ENCODE measurements around the gene CDH16.
"Not testable (repeated sequence)": the region's sequence is repeated elsewhere in the genome, so short reads cannot be mapped to it uniquely, and the experiment has no call there.

CDH16 gene, protein sequence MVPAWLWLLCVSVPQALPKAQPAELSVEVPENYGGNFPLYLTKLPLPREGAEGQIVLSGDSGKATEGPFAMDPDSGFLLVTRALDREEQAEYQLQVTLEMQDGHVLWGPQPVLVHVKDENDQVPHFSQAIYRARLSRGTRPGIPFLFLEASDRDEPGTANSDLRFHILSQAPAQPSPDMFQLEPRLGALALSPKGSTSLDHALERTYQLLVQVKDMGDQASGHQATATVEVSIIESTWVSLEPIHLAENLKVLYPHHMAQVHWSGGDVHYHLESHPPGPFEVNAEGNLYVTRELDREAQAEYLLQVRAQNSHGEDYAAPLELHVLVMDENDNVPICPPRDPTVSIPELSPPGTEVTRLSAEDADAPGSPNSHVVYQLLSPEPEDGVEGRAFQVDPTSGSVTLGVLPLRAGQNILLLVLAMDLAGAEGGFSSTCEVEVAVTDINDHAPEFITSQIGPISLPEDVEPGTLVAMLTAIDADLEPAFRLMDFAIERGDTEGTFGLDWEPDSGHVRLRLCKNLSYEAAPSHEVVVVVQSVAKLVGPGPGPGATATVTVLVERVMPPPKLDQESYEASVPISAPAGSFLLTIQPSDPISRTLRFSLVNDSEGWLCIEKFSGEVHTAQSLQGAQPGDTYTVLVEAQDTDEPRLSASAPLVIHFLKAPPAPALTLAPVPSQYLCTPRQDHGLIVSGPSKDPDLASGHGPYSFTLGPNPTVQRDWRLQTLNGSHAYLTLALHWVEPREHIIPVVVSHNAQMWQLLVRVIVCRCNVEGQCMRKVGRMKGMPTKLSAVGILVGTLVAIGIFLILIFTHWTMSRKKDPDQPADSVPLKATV

DNA sequence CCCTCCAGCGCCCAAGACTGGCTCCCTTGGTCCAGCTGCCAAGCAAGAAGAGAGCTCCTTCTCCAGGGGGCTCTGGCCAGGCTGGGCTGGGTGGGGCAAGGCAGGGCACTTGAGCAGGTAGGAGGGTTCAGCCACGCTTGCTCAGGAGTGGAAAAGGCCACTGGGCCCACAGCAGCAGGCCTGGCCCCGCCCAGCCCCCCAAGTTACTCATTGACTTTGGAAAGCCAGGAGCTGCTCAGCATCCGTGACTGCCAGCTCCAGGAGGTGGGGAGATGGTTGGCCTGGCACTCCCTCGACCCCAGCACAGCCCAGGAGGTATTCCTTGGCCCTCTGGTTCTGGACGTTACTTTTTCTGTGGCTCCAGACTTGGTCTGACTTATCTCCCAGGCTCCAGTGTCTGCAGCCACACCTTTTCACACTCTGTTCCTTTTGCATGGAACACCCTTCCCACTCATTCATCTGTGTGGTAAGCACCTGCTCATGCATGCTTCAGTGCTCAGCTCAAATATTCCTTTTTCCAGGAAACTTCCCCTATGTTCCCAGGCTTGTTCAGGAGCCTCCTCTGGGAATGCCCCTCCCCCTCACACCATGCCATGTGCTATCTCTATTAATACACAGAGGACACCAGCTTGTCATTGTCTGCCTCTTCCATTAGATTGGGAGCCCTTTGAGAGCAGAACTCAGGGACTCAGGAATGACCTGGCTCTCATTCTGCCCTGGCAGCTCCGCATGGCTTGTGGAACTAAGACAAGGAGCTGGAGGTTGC is at the start of gene CDH16:
Gene CDH16, minus strand, starts transcription at position 83 of the 766 bp plus-strand sequence. CDS start 820 bp downstream, outside the sequence.
- DNase-seq, result no peak

DNA sequence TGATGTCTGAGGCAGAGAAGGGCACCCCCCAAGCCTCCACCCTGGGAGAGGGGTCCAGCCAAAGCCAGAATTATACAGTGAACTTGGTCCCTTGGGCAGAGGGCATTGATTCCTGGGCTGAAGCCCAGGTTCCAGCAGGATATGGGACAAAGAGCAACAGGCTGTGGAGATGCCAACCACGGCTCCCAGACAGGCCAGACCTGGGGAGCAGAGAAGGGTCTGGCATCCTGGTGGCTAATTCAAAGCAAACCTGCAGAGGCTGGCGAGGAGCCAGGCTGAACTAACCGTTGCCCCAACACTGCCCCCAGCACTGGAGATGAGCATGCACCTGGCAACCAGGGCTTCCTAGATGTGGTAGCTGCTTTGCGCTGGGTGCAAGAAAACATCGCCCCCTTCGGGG is 45.4 kb upstream of the CDH16 start:
- DNase-seq, result no peak

DNA sequence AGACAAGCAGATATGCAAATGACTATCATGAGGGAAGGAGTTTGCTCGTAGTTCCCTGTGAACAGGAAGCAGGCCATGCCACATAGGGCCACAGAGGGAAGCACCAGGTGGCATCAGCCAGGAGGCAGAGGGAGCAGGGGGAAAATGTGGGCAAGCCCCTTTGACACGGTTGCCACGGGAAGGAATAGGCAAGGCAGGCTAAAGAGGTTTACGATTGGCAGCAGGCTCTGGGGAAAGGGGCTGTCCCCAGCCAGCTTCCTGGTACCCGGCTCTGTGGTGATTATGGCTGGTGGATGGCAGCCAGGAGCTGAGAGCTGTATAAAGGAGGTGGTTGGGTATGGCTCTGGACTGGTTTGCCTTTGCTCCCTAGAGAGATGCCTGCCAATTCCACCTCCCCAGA is 43.2 kb upstream of the CDH16 start:
- no peak for DNase-seq

DNA sequence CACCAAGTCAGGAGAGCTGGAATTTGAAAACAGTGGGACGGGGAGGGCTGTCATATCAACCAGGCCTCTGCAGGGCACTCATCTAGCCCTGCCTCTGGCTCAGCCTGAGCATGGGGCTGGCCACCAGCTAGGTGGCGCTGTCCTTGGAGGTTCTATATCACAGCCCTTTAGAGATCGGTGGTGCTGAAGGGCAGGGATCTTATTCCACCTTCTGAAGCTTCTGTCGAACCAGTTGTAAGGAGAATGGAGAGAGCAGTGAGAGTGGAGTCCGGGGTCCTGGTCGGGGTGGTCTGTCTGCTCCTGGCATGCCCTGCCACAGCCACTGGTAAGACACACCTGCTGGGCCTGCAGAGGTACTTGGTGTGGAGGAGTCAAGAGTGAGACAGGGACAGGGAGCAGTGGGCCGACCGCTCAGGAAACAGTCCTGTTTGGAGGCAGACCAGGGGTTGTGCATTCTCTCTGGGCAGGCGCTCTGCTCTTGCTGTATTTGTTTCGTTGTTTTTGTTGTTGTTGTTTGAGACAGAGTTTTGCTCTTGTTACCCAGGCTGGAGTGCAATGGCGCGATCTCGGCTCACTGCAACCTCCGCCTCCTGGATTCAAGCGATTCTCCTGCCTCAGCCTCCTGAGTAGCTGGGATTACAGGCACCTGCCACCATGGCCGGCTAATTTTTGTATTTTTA is 42.5 kb upstream of the CDH16 start, which contains the start of gene CES3:
Gene CES3, plus strand, starts transcription at position 202 of the 680 bp plus-strand sequence. Its CDS starts 42 bp downstream, at position 244.
- peak in 5 of 14 donors; percentile 4 to 38 (median 13) for DNase-seq

DNA sequence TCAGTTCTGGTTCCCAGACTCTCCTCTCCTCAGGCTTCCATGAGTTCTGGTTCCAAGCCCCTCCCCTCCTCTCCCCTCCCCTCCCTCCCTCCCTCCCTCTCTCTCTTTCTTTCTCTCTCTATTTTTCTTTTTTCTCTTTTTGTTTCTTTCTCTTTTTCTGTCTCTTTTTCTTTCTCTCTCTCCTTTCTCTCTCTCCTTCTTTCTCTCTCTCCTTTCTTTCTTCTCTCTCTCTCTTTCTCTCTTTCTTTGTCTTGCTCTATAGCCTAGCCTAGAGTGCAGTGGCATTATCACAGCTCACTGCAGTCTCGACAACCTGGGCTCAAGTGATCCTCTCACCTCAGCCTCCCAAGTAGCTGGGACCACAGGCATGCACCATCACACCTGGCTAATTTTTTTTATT is 41.6 kb upstream of the CDH16 start:
- DNase-seq, result no peak

DNA sequence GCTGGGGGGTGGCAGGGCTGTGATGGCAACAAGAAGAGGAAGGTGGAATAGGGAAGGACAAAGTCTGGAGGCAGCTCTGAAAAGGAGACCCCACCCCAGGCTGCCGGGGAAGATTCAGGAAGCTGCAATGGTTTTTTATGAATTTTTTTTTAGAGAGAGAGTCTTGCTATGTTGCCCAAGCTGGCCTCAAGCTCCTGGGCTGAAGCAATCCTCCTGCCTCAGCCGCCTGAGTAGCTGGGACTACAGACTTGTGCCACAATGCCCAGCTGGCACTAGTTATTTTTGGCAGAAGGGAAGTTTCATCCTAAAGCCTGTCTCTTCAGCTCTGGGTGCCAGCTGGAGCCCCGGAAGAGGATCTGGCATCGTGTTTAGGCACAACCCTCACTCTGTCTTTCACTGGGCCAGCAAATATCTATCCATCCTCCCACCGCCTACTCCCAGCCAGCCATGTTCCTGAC is 41.0 kb upstream of the CDH16 start:
- peak in 1 of 14 donors; percentile 88 for DNase-seq

DNA sequence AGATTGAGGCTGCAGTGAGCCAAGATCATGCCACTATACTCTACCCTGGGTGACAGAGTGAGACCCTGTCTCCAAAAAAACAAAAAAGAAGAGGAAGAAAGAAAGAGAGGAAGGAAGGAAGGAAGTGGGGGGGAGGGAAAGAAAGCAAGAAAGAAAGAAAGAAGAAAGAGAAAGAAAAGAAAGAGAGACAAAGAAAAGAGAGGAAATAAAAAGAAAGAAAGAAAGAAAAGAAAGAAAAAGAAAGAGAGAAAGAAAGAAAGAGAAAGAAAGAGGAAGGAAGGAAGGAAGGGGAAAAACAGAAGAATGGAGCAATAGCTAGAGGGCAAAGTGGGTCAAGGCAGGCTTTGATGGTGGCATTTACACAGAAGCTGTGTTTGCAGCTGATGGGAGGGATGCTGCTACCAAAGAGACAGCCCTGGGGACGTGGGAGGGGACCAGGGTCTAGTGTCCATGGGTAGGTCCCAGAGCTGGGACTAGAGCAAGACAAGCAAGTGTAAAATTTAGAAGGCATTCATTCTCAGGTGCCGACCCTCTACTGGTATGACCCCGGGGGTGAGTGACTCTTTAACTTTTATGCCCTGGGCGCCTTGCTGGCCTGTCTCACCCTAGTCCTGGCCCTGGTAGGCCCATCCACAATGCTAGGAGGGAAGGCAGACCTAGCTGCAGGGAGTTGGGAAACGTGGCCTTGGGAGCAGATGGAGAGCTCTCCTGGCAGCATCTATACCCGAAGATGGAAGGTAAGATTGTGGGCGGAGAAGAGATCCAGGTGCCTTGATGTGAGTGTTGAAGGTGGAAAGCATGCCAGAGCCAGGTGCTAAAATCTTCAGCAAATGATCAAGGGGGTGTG is 40.4 kb upstream of the CDH16 start:
- DNase-seq, result no peak

DNA sequence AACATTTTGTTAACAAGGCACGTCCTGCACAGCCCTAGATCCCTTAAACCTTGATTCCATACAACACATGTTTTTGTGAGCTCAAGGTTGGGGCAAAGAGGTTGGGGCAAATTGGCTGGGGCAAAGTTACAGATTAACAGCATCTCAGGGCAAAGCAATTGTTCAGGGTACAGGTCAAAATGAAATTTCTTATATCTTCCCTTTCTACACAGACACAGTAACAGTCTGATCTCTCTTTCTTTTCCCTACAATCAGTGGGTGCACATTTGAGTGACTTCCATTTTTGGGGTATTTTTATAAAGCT is 37.4 kb upstream of the CDH16 start:
- DNase-seq, result not testable (repeated sequence)

DNA sequence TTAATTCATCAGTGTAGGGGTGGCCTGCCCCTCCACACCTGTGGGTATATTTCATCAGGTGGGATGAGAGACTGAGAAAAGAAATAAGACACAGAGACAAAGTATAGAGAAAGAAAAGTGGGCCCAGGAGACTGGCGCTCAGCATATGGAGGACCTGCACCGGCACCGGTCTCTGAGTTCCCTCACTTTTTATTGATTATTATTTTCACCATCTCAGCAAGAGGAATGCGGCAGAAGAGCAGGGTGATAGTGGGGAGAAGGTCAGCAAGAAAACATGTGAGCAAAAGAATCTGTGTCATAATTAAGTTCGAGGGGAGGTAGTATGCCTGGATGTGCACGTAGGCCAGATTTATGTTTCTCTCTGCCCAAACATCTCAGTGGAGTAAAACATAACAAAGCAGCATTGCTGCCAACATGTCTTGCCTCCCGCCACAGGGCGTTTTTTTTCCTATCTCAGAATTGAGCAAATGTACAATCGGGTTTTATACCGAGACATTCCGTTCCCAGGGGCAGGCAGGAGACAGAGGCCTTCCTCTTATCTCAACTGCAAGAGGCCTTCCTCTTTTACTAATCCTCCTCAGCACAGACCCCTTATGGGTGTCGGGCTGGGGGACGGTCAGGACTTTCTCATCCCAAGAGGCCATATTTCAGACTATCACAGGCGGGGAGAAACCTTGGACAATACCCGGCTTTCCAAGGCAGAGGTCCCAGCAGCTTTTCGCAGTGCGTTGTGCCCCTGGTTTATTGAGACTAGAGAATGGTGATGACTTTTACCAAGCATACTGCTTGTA is 36.9 kb upstream of the CDH16 start:
- DNase-seq, result not testable (repeated sequence)

DNA sequence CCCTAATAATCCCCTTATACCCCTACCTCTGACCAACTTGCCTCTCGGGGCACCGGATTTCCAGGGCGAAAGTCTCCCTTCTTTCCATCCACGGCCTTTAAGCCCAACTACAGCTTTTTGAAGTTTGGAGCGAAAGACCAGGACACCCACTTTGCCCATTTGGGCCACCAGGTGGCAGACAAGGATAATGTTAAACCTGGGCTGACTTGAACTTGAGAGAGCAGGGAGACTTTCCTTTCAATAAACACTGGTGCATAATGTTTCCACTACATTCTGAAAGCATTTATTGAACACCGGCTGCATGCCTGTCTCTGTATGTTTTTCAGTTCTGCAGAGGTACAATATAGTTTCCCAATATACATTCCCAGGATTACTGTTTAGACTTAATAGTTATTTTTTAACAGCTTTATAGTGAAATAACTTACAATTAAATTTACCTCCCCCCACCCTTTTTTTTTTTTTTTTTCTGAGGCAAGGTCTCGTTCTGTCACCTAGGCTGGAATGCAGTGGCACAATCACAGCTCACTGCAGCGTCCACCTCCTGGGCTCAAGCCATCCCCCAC is 35.5 kb upstream of the CDH16 start:
- DNase-seq, result peak in 11 of 14 donors; percentile 11 to 61 (median 36)

DNA sequence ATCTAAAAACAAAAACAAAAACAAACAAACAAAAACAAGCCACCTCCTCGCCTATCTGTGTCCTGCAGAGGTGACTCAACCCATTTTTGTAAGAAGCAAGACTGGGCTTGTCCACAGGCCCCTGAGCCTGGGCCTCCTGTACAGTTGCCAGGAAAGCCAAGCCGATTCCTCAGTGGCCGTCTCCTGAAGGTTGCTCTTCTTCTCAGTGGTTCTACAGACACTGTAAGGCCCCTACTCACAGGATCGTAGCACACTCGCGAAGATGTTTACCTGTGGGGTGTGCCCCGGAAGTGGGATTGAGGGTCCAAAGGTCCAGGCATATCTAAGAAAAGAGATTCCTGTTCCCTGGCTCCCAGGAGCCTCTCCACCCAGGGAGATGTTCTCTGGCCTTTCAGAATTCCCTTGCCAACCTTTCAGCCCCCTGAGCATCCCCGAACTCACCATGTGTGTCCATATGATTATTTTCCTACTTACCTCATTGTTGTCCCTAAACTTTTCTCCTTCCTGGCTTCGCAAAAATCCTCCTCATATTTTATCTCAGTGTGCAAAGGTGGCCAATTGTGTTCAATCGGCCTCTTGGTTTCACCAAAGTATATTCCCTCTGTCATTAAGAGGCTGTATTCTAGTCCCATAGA is 34.9 kb upstream of the CDH16 start:
- no peak for DNase-seq

DNA sequence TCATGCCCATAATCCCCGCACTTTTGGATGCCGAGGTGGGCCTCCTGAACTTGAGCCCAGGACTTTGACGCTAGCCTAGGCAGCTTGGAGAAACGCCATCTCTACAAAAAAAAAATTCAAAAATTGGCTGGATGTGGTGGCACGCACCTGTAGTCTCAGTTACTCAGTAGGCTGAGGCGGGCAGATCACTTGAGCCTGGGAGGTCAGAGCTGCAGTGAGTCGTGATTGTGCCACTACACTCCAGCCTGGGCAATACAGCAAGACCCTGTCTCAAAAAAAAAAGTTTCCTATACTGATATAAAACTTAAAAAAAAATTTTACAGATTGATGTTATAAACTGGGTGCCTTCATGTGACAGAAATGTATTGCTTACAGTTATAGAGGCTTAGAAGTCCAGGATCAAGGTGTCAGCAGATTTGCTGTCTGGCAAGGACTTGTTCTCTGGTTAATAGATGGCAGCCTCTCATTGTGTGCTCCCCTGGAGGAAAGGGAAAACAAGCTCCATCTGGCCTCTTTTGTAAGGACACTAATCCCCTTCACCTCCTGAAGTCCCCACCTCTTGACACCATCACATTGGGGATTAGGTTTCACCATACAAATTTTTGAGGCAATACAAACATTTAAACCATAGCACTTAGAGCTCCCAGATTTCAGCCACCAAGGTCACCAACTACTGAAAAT is 33.9 kb upstream of the CDH16 start:
- DNase-seq, result no peak

DNA sequence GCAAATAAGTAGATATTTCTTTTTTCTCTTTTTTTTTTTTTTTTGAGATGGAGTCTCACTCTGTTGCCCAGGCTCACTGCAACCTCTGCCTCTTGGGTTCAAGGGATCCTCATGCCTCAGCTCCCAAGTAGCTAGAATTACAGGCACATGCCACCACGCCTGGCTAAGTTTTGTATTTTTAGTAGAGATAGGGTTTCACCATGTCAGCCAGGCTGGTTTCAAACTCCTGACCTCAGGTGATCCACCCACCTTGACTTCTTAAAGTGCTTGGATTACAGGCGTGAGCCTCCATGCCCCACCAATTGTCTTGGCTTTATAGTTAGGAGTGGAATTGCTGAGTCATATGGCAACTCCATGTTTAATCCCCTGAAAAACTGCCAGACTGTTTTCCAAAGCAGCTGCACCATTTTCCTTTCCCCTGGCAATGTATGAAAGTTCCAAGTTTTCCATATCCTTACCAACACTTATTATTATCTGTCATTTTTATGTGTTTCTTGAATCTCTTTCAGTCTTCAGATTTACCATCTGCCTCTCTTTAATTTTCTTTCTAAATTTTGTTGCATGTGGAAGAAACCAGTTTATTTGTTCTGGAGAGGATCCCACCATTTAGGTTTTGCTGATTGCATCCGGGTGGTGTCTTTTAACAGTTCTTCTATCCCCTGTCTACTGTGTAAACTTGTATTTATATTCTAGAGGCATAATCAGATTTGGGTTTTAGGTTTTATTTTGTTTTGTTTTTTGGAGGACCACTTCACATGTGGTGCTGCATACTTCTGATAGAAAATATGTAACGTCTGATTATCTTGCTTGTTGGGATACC is 32.5 kb upstream of the CDH16 start:
- no peak for DNase-seq

DNA sequence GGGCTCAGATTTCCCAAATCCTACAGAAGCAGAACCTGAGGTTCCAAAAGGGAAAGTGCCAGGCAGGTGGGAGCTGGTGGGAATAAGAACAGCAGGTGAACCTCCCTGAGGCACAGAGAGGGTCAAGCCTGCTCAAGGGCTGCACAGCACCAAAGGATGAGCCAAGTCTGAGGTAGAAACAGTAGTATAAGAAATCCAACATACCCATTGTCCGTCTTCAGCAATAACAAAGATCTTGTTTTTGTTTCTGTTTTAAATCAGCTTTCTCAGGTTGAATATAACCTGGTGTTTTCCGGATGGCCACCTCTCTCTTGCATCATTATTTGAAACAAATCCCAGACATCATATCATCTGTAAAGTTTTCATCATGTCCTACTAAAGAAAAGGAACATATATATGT is 31.8 kb upstream of the CDH16 start:
- no peak for DNase-seq

DNA sequence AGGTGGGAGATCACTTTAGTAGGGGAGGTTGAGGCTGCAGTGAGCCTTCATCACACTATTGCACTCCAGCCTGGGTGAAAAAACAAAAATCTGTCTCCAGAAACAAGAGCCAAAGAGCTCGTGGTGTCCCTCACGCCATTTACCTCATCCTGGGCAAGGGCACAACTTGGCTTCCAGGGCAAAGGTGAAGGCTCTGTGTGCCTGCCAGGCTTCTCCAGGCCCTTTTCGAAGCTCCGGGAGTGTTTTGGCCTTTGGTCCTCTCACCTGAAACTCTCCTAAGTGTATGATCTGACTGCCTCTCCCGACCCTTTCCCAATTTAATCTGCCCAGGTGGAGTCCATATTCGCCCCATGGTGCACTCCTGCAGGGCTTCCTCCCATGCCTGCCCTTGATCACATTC is 30.8 kb upstream of the CDH16 start:
- no peak for DNase-seq

DNA sequence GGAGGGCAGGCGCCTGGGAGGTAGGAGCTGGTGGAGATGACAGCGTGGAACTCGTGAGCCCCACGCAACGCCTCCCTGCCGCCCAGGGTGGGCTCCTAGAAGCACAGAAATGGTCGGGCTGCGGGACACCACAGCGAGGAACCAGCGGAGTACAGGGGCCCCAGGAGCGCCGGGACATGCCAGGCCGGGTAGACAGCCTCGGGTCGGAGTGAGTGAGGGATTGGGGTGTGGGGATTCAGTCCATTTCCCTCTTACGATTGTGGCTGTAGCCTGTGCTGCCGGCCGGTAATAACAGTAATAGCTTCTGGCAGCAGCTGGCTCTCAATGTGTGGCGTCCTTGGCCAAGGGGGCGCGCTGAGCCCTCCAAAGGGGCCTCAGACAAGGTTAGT is 30.1 kb upstream of the CDH16 start:
- no peak for DNase-seq

DNA sequence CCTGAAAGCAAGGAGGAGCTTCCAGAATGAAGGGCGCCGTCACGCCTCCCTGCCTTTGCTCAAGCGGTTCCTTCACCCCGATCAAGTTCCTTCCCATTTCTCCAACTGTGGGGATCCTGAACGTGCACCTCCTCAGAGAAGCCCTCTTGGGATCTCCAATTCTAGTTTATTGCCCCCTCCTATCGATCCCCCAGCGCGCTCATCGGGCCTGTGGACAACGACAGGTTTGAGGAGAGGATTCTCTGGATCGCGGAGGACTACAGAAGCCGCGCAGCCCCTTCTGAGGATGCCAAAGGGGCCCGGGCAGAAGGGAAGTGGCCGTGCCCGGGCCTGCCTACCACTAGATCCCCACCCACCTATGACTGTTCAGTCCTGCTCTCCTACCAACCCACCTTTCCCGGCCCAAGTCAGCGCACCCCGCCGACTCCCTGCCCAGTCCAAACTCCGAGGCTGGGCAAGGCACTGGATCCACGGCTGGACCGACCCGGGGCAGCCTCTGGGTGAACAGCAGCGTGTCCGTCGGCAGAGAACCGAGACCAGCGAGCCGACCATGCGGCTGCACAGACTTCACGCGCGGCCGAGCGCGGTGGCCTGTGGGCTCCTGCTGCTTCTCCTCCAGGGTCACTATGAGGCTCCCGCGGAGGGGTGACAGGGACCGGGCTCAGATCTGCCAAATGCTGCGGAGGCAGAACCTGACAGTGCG is 29.6 kb upstream of the CDH16 start:
- DNase-seq, result peak in 4 of 14 donors; percentile 10 to 42 (median 26)

All from C1 segment of cervical spinal cord (tissue), 14 donors.